MCF 10A (cell line): ENCODE results near the gene KAZALD1. TPM values are rescaled to one million over a fixed set of nuclear protein-coding genes. Genes with fewer than 3 reads are reported as not detected.
"Not testable (repeated sequence)": the region's sequence is repeated elsewhere in the genome, so short reads cannot be mapped to it uniquely, and the experiment has no call there.

Source experiments
- BruUV-seq: library from RNA; stranded (reverse); fragments of 400-500 nt; replicated peaks from 2 replicates; lab custom pipeline; 2021; lab: Mats Ljungman, UMichigan
- CTCF ChIA-PET: fragments of 300-600 bp; sonication (Branson Sonifier 250); formaldehyde crosslinking; extraction: SDS; loops from one replicate; lab custom pipeline; 2021; ENCODE audit warnings: antibody characterized with exemption, inconsistent platforms; lab: Yijun Ruan, JAX
- POLR2A ChIA-PET: fragments of 300-600, 350-650 bp; sonication (Branson Sonifier 250); formaldehyde crosslinking; extraction: SDS; loops from one replicate; lab custom pipeline; 2020; ENCODE audit warnings: antibody characterized with exemption, inconsistent platforms; lab: Yijun Ruan, JAX
- DNase-seq: peaks from one replicate; pipeline ENCODE4 v3.0.0-alpha.2; 2018; ENCODE audit not compliant: unreplicated experiment
- H3K27ac Mint-ChIP-seq: one replicate; pipeline ENCODE4 v1.8.0; 2022; ENCODE audit warnings: mild to moderate bottlenecking, low read depth, mixed read lengths; ENCODE audit not compliant: unreplicated experiment
- H3K27me3 Mint-ChIP-seq: one replicate; pipeline ENCODE4 v1.8.0; 2022; ENCODE audit warnings: mixed read lengths; ENCODE audit not compliant: insufficient read depth, unreplicated experiment
- H3K36me3 Mint-ChIP-seq: one replicate; pipeline ENCODE4 v1.8.0; 2022; ENCODE audit warnings: mild to moderate bottlenecking, moderate library complexity, mixed read lengths; ENCODE audit not compliant: insufficient read depth, unreplicated experiment
- H3K4me1 Mint-ChIP-seq: one replicate; pipeline ENCODE4 v1.8.0; 2022; ENCODE audit warnings: mixed read lengths; ENCODE audit not compliant: insufficient read depth, unreplicated experiment
- H3K4me3 Mint-ChIP-seq: one replicate; pipeline ENCODE4 v1.8.0; 2022; ENCODE audit warnings: mild to moderate bottlenecking, moderate library complexity, mixed read lengths; ENCODE audit not compliant: unreplicated experiment
- H3K9me3 Mint-ChIP-seq: one replicate; pipeline ENCODE4 v1.8.0; 2022; ENCODE audit warnings: mixed read lengths; ENCODE audit not compliant: unreplicated experiment
- CTCF ChIP-seq: fragments of 200-600 bp; IDR thresholded peaks from one replicate; pipeline ENCODE4 v1.8.0; 2022; ENCODE audit warnings: antibody characterized with exemption, mild to moderate bottlenecking; ENCODE audit not compliant: unreplicated experiment
- intact Hi-C: fragments of 100-400 bp; cut with micrococcal nuclease; formaldehyde crosslinking; loops from 2 replicates; pipeline ENCODE4 v1.14.1; 2022
- total RNA-seq: library from RNA; stranded (reverse); gene quantifications from 2 replicates; pipeline ENCODE4 v1.2.3, GENCODE V29; 2022

Gene KAZALD1
- total RNA-seq, 1 experiment from 2014 or later, result 2.4 TPM

- intact Hi-C loops, result loop anchor here (5.0 kb wide), 1 partner anchor 35 kb away; no protein-coding TSS in a partner anchor
- peak overlapping the region; percentile 93 for H3K4me3 Mint-ChIP-seq
- TF ChIP-seq CTCF, result no peak
- no peaks in the 10 kb centered on the region for H3K9me3 Mint-ChIP-seq
- DNase-seq, result peak; percentile 78
- BruUV-seq, result no TSS peak
- ChIA-PET POLR2A (interaction anchor here (0.6 to 4.4 kb wide), 14 partner anchors 10 to 1213 kb away, joined by 3 to 82 read pairs (median 6); partner anchors contain the start of genes KAZALD1, LZTS2, MRPL43 and TWNK), CTCF (interaction anchor here (1.0 to 4.0 kb wide), 8 partner anchors 9 to 35 kb away, joined by 3 to 32 read pairs (median 8); no protein-coding TSS in a partner anchor)
- peaks cover 16% of the 10 kb centered on the region for H3K36me3 Mint-ChIP-seq
- H3K27me3 Mint-ChIP-seq, result no peaks in the 10 kb centered on the region
- peak overlapping the region; percentile 94 for H3K27ac Mint-ChIP-seq
- peaks cover 31% of the 10 kb centered on the region for H3K4me1 Mint-ChIP-seq
Observed at GRCh38 chr10:101032637-101033224, 29.1 kb upstream of the KAZALD1 start.

DNA sequence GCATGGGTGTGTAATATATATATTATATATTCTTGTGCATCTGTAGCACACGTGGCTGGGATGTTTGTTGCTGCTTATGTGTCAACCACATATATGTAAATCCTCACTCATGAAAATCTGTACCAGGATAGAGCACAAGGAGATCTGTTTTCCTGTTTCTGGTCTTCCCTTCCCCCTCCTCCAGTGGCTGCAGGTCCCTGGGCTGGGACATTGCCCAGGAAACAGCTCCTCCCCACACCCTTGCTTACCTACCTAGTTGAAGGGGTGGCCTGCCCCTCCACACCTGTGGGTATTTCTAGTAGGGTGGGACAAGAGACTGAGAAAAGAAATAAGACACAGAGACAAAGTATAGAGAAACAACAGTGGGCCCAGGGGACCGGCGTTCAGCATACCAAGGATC is 28.5 kb upstream of the KAZALD1 start:
- intact Hi-C loops, result loop anchor here (5.0 kb wide), 1 partner anchor 34 kb away; no protein-coding TSS in a partner anchor
- ChIA-PET CTCF (interaction anchor here (1.0 to 13.2 kb wide), 5 partner anchors 8 to 33 kb away, joined by 3 to 234 read pairs (median 14); partner anchors contain the start of gene KAZALD1), POLR2A (interaction anchor here (0.6 to 4.4 kb wide), 7 partner anchors 9 to 46 kb away, joined by 3 to 82 read pairs (median 5); partner anchors contain the start of genes MRPL43 and TWNK)
- Mint-ChIP-seq H3K9me3 (no peaks in the 10 kb centered on the region), H3K4me1 (peaks cover 30% of the 10 kb centered on the region), H3K36me3 (peaks cover 22% of the 10 kb centered on the region), H3K4me3 (peak overlapping the region; percentile 93), H3K27me3 (no peaks in the 10 kb centered on the region), H3K27ac (peak overlapping the region; percentile 94)
- no peak for DNase-seq
- no TSS peak for BruUV-seq
- TF ChIP-seq CTCF, result no peak

GRCh38 chr10:101034404-101034803 is 27.4 kb upstream of the KAZALD1 start:
- not testable (repeated sequence) for BruUV-seq, DNase-seq, H3K9me3 Mint-ChIP-seq, H3K4me3 Mint-ChIP-seq, H3K27me3 Mint-ChIP-seq, H3K27ac Mint-ChIP-seq
- intact Hi-C loops, result loop anchor here (5.0 kb wide), 1 partner anchor 33 kb away; no protein-coding TSS in a partner anchor
- CTCF ChIA-PET, result interaction anchor here (0.6 to 13.2 kb wide), 4 partner anchors 8 to 33 kb away, joined by 3 to 234 read pairs (median 4); partner anchors contain the start of gene KAZALD1
- Mint-ChIP-seq H3K4me1 (peaks cover 19% of the 10 kb centered on the region), H3K36me3 (peaks cover 28% of the 10 kb centered on the region)
- POLR2A ChIA-PET, result interaction anchor here (0.7 to 4.4 kb wide), 3 partner anchors 8 to 858 kb away, joined by 3 to 82 read pairs (median 3); no protein-coding TSS in a partner anchor

- Mint-ChIP-seq H3K4me1 (peaks cover 19% of the 10 kb centered on the region), H3K27me3 (no peaks in the 10 kb centered on the region), H3K9me3 (no peaks in the 10 kb centered on the region), H3K4me3 (no peak overlapping the region), H3K27ac (no peak overlapping the region), H3K36me3 (peaks cover 28% of the 10 kb centered on the region)
- POLR2A ChIA-PET, result interaction anchor here (0.6 to 0.8 kb wide), 2 partner anchors 858 to 1093 kb away, joined by 3 read pairs; no protein-coding TSS in a partner anchor
- CTCF ChIA-PET, result interaction anchor here (0.6 to 13.2 kb wide), 4 partner anchors 7 to 42 kb away, joined by 3 to 234 read pairs (median 4); partner anchors contain the start of gene KAZALD1
- intact Hi-C loops, result no loop called here
- DNase-seq, result no peak
- TF ChIP-seq CTCF, result no peak
- BruUV-seq, result no TSS peak
Observed at GRCh38 chr10:101035314-101035713, 26.5 kb upstream of the KAZALD1 start.
